ENCODE data around the gene ELP2.

The ELP2 gene

GRCh38 chr18:36179562-36180355 is 50.1 kb downstream of the ELP2 start:
- no peak for DNase-seq (ENCODE audit: low read depth)
- H3K4me3 ChIP-seq (ENCODE audit: control insufficient read depth, low read depth, low read length): no peak overlapping the region
- no peak for TF ChIP-seq CTCF (IDR thresholded peaks at IDR 0.05; ENCODE audit: control insufficient read depth, insufficient read depth, low read depth, low read length, missing control alignments)

DNA sequence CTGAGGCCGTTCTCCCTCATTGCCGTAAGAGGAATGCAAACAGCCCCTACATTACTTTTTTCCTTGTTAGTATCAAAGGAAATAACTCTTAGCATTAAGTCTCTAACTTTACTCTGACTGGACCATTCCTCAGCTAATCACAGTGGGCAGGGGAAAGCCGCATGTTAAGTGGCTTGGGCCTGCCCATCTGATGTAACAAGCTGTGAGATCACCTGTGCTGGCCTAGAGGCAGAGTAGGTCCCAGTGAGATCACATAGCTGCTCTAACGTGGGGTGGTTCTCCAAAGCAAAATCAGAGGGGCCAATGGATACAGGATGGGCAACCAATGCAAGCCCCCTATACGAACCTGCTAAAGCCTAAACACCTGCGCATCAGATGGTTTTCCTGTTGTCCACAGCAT is 51.7 kb downstream of the ELP2 start:
- TF ChIP-seq CTCF (IDR thresholded peaks at IDR 0.05; ENCODE audit: control insufficient read depth, insufficient read depth, low read depth, low read length, missing control alignments): no peak
- DNase-seq (ENCODE audit: low read depth): no peak
- no peak overlapping the region for H3K4me3 ChIP-seq (ENCODE audit: control insufficient read depth, low read depth, low read length)

GRCh38 chr18:36181898-36182506 is 52.3 kb downstream of the ELP2 start:
- DNase-seq (ENCODE audit: low read depth): no peak
- TF ChIP-seq CTCF (IDR thresholded peaks at IDR 0.05; ENCODE audit: control insufficient read depth, insufficient read depth, low read depth, low read length, missing control alignments): no peak
- no peak overlapping the region for H3K4me3 ChIP-seq (ENCODE audit: control insufficient read depth, low read depth, low read length)

GRCh38 chr18:36183033-36183432 is 53.3 kb downstream of the ELP2 start:
- TF ChIP-seq CTCF (IDR thresholded peaks at IDR 0.05; ENCODE audit: control insufficient read depth, insufficient read depth, low read depth, low read length, missing control alignments): no peak

DNA sequence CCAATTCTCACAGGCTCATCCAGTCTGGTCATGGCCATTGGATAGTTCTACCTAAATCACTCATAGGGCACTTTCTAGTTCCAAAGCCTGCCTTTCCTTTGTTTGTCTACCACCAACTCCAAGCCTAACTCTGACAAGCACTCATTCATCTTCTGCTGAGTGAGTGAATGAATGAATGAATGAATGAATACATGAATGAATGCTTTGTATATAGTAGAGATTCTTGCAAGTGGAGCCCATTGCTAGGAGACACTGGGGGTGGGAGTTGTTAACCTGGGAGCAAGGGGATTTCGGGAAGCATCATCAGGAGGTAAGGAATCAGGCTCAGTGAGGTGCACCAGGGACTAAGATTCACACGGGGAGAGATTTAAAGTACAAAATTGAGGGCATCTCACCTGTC is 54.3 kb downstream of the ELP2 start:
- no peak for DNase-seq (ENCODE audit: low read depth)
- TF ChIP-seq CTCF (IDR thresholded peaks at IDR 0.05; ENCODE audit: control insufficient read depth, insufficient read depth, low read depth, low read length, missing control alignments): no peak
- no peak overlapping the region for H3K4me3 ChIP-seq (ENCODE audit: control insufficient read depth, low read depth, low read length)

More at GRCh38 chr18:36183033-36183432, 53.3 kb downstream of the ELP2 start:
- DNase-seq (ENCODE audit: low read depth): no peak
- H3K4me3 ChIP-seq (ENCODE audit: control insufficient read depth, low read depth, low read length): no peak overlapping the region

DNA sequence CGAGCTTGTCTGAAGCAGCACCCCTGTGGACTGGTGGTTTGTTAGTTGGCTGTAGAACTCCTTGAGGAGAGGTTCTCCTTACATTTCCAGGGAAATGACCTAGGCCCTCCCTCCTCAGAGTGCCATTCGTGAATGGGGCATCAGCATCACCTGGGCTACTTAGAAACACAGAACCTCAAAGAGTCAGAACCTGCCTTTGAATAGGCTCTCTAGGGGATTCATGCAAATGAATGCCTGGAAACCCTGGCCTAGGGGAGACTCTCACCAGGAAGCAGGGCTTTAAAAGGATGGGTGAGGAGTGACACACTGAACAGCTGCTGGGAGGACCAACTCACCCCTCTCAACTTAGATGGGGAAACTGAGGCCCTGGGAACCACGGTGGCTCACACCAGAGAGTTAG is 55.5 kb downstream of the ELP2 start:
- no peak for TF ChIP-seq CTCF (IDR thresholded peaks at IDR 0.05; ENCODE audit: control insufficient read depth, insufficient read depth, low read depth, low read length, missing control alignments)
- DNase-seq (ENCODE audit: low read depth): no peak
- H3K4me3 ChIP-seq (ENCODE audit: control insufficient read depth, low read depth, low read length): no peak overlapping the region
